Keratinocyte (primary cell): ENCODE data around the gene PHF12. TPM values are rescaled to one million over a fixed set of nuclear protein-coding genes. Genes with fewer than 3 reads are reported as not detected.

ENCODE experiments used
- DNase-seq: peaks from one replicate; pipeline ENCODE4 v3.0.0-alpha.2; 2011; ENCODE audit warnings: low read depth, missing footprints, low spot score
- FAIRE-seq: peaks from 2 replicates; lab custom pipeline; 2011; peaks lifted over from hg19 to GRCh38; lab: Jason Lieb, UNC
- H2AFZ ChIP-seq: 2 replicates; pipeline ENCODE4 v1.6.0; 2012; ENCODE audit warnings: low read length, control low read depth, inconsistent platforms; ENCODE audit not compliant: control insufficient read depth
- H3K27ac ChIP-seq: 2 replicates; pipeline ENCODE4 v1.5.1; 2011; ENCODE audit warnings: low read length; ENCODE audit not compliant: control insufficient read depth, insufficient read depth
- H3K27me3 ChIP-seq: 3 replicates; pipeline ENCODE4 v1.6.0; 2011; ENCODE audit warnings: low read length; ENCODE audit not compliant: control insufficient read depth, insufficient read depth; ENCODE audit errors: extremely low read depth
- H3K36me3 ChIP-seq, 2 experiments: 2 replicates in 1 of 2; 3 replicates in 1 of 2; pipeline ENCODE4 v1.5.1; 2011; ENCODE audit warnings: low read length in 2 of 2, mild to moderate bottlenecking in 1 of 2; ENCODE audit not compliant: control insufficient read depth in 2 of 2, insufficient read depth in 2 of 2; ENCODE audit errors: extremely low read depth in 1 of 2
- H3K4me1 ChIP-seq: 3 replicates; pipeline ENCODE4 v1.5.1; 2011; ENCODE audit warnings: low read length; ENCODE audit not compliant: control insufficient read depth, insufficient read depth; ENCODE audit errors: extremely low read depth
- H3K4me2 ChIP-seq: 3 replicates; pipeline ENCODE4 v1.6.0; 2011; ENCODE audit warnings: low read depth, low read length; ENCODE audit not compliant: control insufficient read depth, insufficient read depth; ENCODE audit errors: extremely low read depth
- H3K4me3 ChIP-seq, 3 experiments: fragments of 200-600 bp in 1 of 3; sonication (generic) in 1 of 3; 2 replicates in 2 of 3; 3 replicates in 1 of 3; pipeline ENCODE4 v1.5.1; 2011 to 2016; ENCODE audit warnings: low read length in 3 of 3, mild to moderate bottlenecking in 3 of 3, control low read depth in 2 of 3, inconsistent platforms in 1 of 3, low read depth in 1 of 3, mixed read lengths in 1 of 3, mixed run types in 1 of 3, moderate library complexity in 1 of 3; ENCODE audit not compliant: control insufficient read depth in 2 of 3, insufficient read depth in 2 of 3; ENCODE audit errors: extremely low read depth in 1 of 3
- H3K79me2 ChIP-seq: 2 replicates; pipeline ENCODE4 v1.6.0; 2012; ENCODE audit warnings: low read length; ENCODE audit not compliant: control insufficient read depth, insufficient read depth
- H3K9ac ChIP-seq: 3 replicates; pipeline ENCODE4 v1.6.0; 2011; ENCODE audit warnings: low read length; ENCODE audit not compliant: control insufficient read depth, insufficient read depth; ENCODE audit errors: extremely low read depth
- H3K9me1 ChIP-seq: 3 replicates; pipeline ENCODE4 v1.6.0; 2011; ENCODE audit warnings: low read length; ENCODE audit not compliant: control insufficient read depth, insufficient read depth; ENCODE audit errors: extremely low read depth
- H3K9me3 ChIP-seq: 2 replicates; pipeline ENCODE4 v1.5.1; 2012; ENCODE audit warnings: low read depth, low read length; ENCODE audit not compliant: control insufficient read depth
- H4K20me1 ChIP-seq: 3 replicates; pipeline ENCODE4 v1.6.0; 2011; ENCODE audit warnings: low read length; ENCODE audit not compliant: control insufficient read depth, insufficient read depth; ENCODE audit errors: extremely low read depth
- EZH2 ChIP-seq: IDR thresholded peaks from one replicate; pipeline ENCODE4 v1.6.1; 2012; ENCODE audit warnings: inconsistent platforms, mild to moderate bottlenecking, low read length, moderate library complexity
- dilution Hi-C: fragments of 300-500 bp; cut with MboI; formaldehyde crosslinking; loops from one replicate; pipeline ENCODE4 v1.7.0; 2020; ENCODE audit warnings: low sequenced_read_pairs; ENCODE audit not compliant: extremely low pct_ligation_motif_present
- polyA plus RNA-seq, 5 experiments: library from polyadenylated mRNA; depleted of rRNA in 3 of 5; stranded (reverse) in 3 of 5; stranded (forward) in 1 of 5; unstranded in 1 of 5; fragments of >200 nt; gene quantifications; 1 replicate in 1 of 5; 2 replicates in 3 of 5; 3 replicates in 1 of 5; pipeline versions ENCODE4 v1.2.1 to v1.2.3, GENCODE V29; 2011 to 2012; ENCODE audit warnings: missing spikeins in 2 of 5, low read depth in 1 of 5, low replicate concordance in 1 of 5
- TF ChIP-seq, protein P1 (sequence below), 3 experiments: IDR thresholded peaks in 1 of 3; conservative IDR thresholded peaks in 1 of 3; optimal IDR thresholded peaks in 1 of 3; 2 replicates in 2 of 3; 3 replicates in 1 of 3; pipeline versions ENCODE3 to v1.5.1; 2011; ENCODE audit warnings: low read length in 3 of 3, mild to moderate bottlenecking in 3 of 3, moderate library complexity in 2 of 3, control low read depth in 1 of 3, inconsistent platforms in 1 of 3; ENCODE audit not compliant: insufficient read depth in 2 of 3; ENCODE audit errors: extremely low read depth in 1 of 3

Gene PHF12
- polyA plus RNA-seq, 1 donor (not counting 4 experiments of a cell fraction or from before 2014, with no cell fraction given): 9.6 TPM

DNA sequence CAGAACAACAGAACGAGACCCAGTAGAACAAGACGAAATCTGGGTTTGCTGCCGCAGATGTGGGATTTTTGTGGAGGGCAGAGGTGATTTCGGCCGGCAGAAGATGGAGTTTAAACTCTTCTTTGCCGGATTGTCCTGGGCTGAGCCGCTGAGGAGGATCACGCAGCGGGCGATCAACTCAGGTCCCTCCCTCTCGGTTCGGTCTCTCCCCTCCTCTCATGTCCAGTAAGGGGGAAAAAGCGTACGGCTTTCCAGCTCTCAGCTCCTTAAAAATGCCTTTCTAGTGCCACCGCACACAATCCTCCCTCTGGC, 2.5 kb downstream of the PHF12 start:
- H3K9me3 ChIP-seq: no peaks in the 10 kb centered on the region
- TF ChIP-seq EZH2: no peak
- TF ChIP-seq, protein P1, sequence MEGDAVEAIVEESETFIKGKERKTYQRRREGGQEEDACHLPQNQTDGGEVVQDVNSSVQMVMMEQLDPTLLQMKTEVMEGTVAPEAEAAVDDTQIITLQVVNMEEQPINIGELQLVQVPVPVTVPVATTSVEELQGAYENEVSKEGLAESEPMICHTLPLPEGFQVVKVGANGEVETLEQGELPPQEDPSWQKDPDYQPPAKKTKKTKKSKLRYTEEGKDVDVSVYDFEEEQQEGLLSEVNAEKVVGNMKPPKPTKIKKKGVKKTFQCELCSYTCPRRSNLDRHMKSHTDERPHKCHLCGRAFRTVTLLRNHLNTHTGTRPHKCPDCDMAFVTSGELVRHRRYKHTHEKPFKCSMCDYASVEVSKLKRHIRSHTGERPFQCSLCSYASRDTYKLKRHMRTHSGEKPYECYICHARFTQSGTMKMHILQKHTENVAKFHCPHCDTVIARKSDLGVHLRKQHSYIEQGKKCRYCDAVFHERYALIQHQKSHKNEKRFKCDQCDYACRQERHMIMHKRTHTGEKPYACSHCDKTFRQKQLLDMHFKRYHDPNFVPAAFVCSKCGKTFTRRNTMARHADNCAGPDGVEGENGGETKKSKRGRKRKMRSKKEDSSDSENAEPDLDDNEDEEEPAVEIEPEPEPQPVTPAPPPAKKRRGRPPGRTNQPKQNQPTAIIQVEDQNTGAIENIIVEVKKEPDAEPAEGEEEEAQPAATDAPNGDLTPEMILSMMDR (optimal IDR thresholded peaks at IDR 0.05 in 1 of 3, IDR thresholded peaks at IDR 0.05 in 1 of 3, conservative IDR thresholded peaks at IDR 0.05 in 1 of 3; ENCODE audit: extremely low read depth in 1 of 3, insufficient read depth in 2 of 3, low read length in 3 of 3): no peak
- H3K4me1 ChIP-seq: peaks cover 45% of the 10 kb centered on the region
- DNase-seq (no peak), FAIRE-seq (no peak)
- H3K4me2 ChIP-seq: peak overlapping the region; percentile 81
- H4K20me1 ChIP-seq: no peaks in the 10 kb centered on the region
- peaks cover 2 to 6% of the 10 kb centered on the region in 2 experiments for H3K36me3 ChIP-seq
- peak overlapping the region; percentile 85 for H3K27ac ChIP-seq
- peak overlapping the region; percentile 68 for H2AFZ ChIP-seq
- peaks cover 70% of the 10 kb centered on the region for H3K79me2 ChIP-seq
- peak overlapping the region; percentile 87 to 88 (median 88) for H3K4me3 ChIP-seq
- dilution Hi-C loops: no loop called here
- no peaks in the 10 kb centered on the region for H3K9me1 ChIP-seq
- H3K9ac ChIP-seq: peak overlapping the region; percentile 84
- no peaks in the 10 kb centered on the region for H3K27me3 ChIP-seq

DNA sequence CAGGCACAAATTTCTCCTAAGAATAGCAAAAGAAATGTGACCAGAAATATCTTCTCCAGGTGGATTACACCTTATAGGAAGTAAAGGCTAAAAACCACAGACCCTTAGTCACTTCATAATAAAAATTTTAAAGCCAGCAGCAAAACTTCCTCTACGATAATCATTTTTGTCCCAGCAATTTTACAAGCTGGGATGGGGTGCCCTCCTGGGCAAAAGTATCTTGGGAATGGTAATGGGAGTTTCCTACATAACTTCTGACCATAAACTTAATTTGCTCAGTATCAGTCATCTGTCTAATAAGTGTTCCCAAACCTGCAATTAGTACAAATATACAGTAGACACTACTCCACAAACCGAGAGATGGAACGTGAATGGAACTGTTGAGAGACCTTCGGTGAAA, 3.0 kb downstream of the PHF12 start:
- no peaks in the 10 kb centered on the region for H3K9me1 ChIP-seq
- H4K20me1 ChIP-seq: no peaks in the 10 kb centered on the region
- no peak overlapping the region for H2AFZ ChIP-seq
- H3K27me3 ChIP-seq: no peaks in the 10 kb centered on the region
- peak overlapping the region; percentile 84 for H3K9ac ChIP-seq
- H3K27ac ChIP-seq: peak overlapping the region; percentile 85
- H3K79me2 ChIP-seq: peaks cover 75% of the 10 kb centered on the region
- peaks cover 2 to 6% of the 10 kb centered on the region in 2 experiments for H3K36me3 ChIP-seq
- peak overlapping the region; percentile 81 for H3K4me2 ChIP-seq
- peak overlapping the region; percentile 87 to 88 (median 88) for H3K4me3 ChIP-seq
- no peaks in the 10 kb centered on the region for H3K9me3 ChIP-seq
- DNase-seq: no peak
- dilution Hi-C loops: no loop called here
- no peak for TF ChIP-seq EZH2
- TF ChIP-seq, protein P1 (optimal IDR thresholded peaks at IDR 0.05 in 1 of 3, IDR thresholded peaks at IDR 0.05 in 1 of 3, conservative IDR thresholded peaks at IDR 0.05 in 1 of 3; ENCODE audit: extremely low read depth in 1 of 3, insufficient read depth in 2 of 3, low read length in 3 of 3): no peak
- FAIRE-seq: no peak
- H3K4me1 ChIP-seq: peaks cover 45% of the 10 kb centered on the region
